HUES48 (cell line): ENCODE results near the gene DMRT3.

Source experiments
- H3K27ac ChIP-seq: one replicate; pipeline ENCODE4 v1.7.0; 2013; ENCODE audit warnings: low read depth, low read length, inconsistent platforms
- H3K27me3 ChIP-seq: 2 replicates; pipeline ENCODE4 v1.6.1; 2013; ENCODE audit warnings: mild to moderate bottlenecking, low read length; ENCODE audit not compliant: control insufficient read depth, insufficient read depth
- H3K36me3 ChIP-seq: 2 replicates; pipeline ENCODE4 v1.6.1; 2013; ENCODE audit warnings: low read length; ENCODE audit not compliant: control insufficient read depth, insufficient read depth
- H3K4me1 ChIP-seq: 2 replicates; pipeline ENCODE4 v1.6.1; 2013; ENCODE audit warnings: mild to moderate bottlenecking, low read length; ENCODE audit not compliant: control insufficient read depth, insufficient read depth
- H3K4me3 ChIP-seq: 2 replicates; pipeline ENCODE4 v1.5.1; 2013; ENCODE audit warnings: mild to moderate bottlenecking, low read depth, low read length
- H3K9ac ChIP-seq: 2 replicates; pipeline ENCODE4 v1.6.1; 2013; ENCODE audit warnings: mild to moderate bottlenecking, low read depth, low read length, moderate library complexity
- H3K9me3 ChIP-seq: 2 replicates; pipeline ENCODE4 v1.6.1; 2013; ENCODE audit warnings: low read length; ENCODE audit not compliant: control insufficient read depth, insufficient read depth

Gene DMRT3

GRCh38 chr9:976258-976942, at the start of gene DMRT3:
Gene DMRT3, plus strand, starts transcription at chr9:976655. Its CDS starts 347 bp downstream, at chr9:977002.
- no peak within 1 kb of the TSS for H3K27ac ChIP-seq
- H3K4me3 ChIP-seq: peak within 1 kb of the TSS; percentile 50; the same call in 1 of the 2 replicates
- no peaks in the 10 kb centered on the region for H3K9me3 ChIP-seq
- peaks cover 17% of the 10 kb centered on the region for H3K4me1 ChIP-seq
- no peaks in the 10 kb centered on the region for H3K36me3 ChIP-seq
- H3K9ac ChIP-seq: no peak within 1 kb of the TSS
- peaks cover 98% of the 10 kb centered on the region for H3K27me3 ChIP-seq

DNA sequence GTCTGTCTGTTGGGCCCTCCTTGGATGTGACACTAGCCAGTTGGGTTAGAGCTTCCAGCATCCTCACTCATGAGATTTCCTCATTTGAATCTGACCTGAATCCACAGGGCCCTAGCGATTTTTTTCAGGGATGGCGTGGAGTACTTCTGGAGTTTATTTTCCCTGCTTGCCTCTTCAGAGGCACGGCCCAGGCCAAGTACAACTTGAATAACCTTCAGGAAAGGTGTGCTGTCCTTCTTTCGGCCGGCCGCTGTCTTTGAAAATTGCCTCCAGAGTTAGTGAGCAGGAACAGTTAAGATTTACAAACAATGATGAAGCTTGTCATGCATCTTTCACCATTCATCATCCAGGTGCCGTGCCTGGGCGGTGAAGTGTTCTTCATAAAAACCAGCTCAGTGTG, 49.5 kb upstream of the DMRT3 start:
- no peaks in the 10 kb centered on the region for H3K4me1 ChIP-seq
- no peaks in the 10 kb centered on the region for H3K36me3 ChIP-seq
- H3K9ac ChIP-seq: no peak overlapping the region
- no peak overlapping the region for H3K27ac ChIP-seq
- no peaks in the 10 kb centered on the region for H3K27me3 ChIP-seq
- no peak overlapping the region for H3K4me3 ChIP-seq
- H3K9me3 ChIP-seq: no peaks in the 10 kb centered on the region

DNA sequence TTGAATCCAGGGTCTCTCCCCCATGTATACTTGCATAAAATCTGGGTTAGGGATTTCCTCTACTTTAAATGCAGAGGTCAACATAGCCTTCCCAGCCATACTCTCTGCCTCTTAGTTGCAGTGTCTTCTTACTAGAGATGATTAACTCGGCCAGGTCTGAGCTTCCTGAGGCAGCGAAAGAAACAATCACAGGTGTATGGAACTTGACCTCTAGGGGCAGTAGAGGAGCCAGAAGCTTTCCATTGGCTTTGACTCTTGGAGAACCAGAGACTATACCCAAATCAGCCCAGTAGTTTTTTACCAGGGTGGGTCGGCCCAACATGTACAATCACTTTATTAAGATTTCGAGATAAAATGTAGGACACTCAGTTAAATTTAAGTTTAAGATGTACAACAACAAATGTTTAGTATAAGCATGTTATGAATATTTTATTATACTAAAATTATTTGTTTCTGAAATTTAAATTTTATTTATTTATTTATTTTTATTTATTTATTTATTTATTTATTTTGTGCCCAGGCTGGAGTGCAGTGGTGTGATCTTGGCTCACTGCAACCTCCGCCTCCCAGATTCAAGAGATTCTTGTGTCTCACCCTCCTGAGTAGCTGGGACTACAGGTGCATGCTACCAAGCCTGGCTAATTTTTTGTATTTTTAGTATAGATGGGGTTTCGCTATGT, 48.0 kb upstream of the DMRT3 start:
- no peak overlapping the region for H3K4me3 ChIP-seq
- H3K27ac ChIP-seq: no peak overlapping the region
- no peaks in the 10 kb centered on the region for H3K4me1 ChIP-seq
- no peak overlapping the region for H3K9ac ChIP-seq
- H3K27me3 ChIP-seq: no peaks in the 10 kb centered on the region
- no peaks in the 10 kb centered on the region for H3K36me3 ChIP-seq
- H3K9me3 ChIP-seq: no peaks in the 10 kb centered on the region

GRCh38 chr9:929719-930118, 46.7 kb upstream of the DMRT3 start:
- Histone ChIP-seq H3K27ac (no peak overlapping the region), H3K4me1 (no peaks in the 10 kb centered on the region), H3K27me3 (no peaks in the 10 kb centered on the region), H3K9me3 (no peaks in the 10 kb centered on the region), H3K36me3 (no peaks in the 10 kb centered on the region), H3K4me3 (no peak overlapping the region), H3K9ac (no peak overlapping the region)

- H3K27me3 ChIP-seq: no peaks in the 10 kb centered on the region
These were observed 43.1 kb upstream of the DMRT3 start for GRCh38 chr9:933356-933755.

DNA sequence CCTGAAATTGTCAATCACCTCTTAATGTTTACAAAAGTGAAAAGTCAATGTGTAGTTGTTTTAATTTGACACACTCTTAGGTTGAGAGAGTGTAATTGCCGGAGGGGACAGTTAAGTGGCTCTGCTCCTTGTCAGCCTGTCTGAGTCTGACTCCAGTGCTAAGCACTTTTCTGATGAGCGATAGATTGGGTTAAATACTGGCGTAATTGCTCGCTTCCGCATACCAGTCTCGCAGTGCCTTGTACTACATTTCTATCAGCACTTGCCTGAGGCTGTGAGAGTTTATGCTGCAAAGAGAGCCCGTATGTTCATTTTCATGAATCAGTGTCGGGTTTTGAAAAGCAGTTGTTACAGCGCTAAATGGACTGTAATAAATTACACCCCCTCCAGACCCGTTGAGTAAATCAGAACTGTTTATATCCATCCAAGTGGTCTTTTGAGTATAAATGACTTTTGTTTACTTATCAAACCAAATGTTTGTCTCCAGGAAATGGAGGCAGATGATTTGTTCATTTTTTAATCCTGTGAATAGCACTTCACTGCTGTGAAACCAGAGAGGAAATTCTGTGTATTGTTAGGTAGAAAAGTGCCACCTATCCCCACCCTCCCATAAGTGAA, 41.0 kb upstream of the DMRT3 start:
- no peaks in the 10 kb centered on the region for H3K4me1 ChIP-seq
- no peaks in the 10 kb centered on the region for H3K27me3 ChIP-seq
- H3K27ac ChIP-seq: no peak overlapping the region
- H3K9me3 ChIP-seq: peaks cover 8% of the 10 kb centered on the region
- H3K36me3 ChIP-seq: no peaks in the 10 kb centered on the region
- no peak overlapping the region for H3K9ac ChIP-seq
- no peak overlapping the region for H3K4me3 ChIP-seq

More at GRCh38 chr9:933356-933755, 43.1 kb upstream of the DMRT3 start:
- no peak overlapping the region for H3K4me3 ChIP-seq
- no peaks in the 10 kb centered on the region for H3K9me3 ChIP-seq
- H3K27ac ChIP-seq: no peak overlapping the region
- H3K4me1 ChIP-seq: no peaks in the 10 kb centered on the region
- no peak overlapping the region for H3K9ac ChIP-seq
- no peaks in the 10 kb centered on the region for H3K36me3 ChIP-seq

GRCh38 chr9:942805-943580, 33.5 kb upstream of the DMRT3 start:
- Histone ChIP-seq H3K9me3 (peaks cover 8% of the 10 kb centered on the region), H3K36me3 (no peaks in the 10 kb centered on the region), H3K9ac (no peak overlapping the region), H3K4me1 (peaks cover 6% of the 10 kb centered on the region; the same call in 1 of the 2 replicates), H3K27ac (no peak overlapping the region), H3K4me3 (no peak overlapping the region), H3K27me3 (no peaks in the 10 kb centered on the region)

- peaks cover 5% of the 10 kb centered on the region; the same call in 1 of the 2 replicates for H3K4me1 ChIP-seq
- no peaks in the 10 kb centered on the region; the same call in 1 of the 2 replicates for H3K27me3 ChIP-seq
- no peaks in the 10 kb centered on the region for H3K9me3 ChIP-seq
- H3K27ac ChIP-seq: no peak overlapping the region
- H3K9ac ChIP-seq: no peak overlapping the region
- no peak overlapping the region for H3K4me3 ChIP-seq
- H3K36me3 ChIP-seq: no peaks in the 10 kb centered on the region
These were observed 28.5 kb upstream of the DMRT3 start for GRCh38 chr9:947985-948384.

DNA sequence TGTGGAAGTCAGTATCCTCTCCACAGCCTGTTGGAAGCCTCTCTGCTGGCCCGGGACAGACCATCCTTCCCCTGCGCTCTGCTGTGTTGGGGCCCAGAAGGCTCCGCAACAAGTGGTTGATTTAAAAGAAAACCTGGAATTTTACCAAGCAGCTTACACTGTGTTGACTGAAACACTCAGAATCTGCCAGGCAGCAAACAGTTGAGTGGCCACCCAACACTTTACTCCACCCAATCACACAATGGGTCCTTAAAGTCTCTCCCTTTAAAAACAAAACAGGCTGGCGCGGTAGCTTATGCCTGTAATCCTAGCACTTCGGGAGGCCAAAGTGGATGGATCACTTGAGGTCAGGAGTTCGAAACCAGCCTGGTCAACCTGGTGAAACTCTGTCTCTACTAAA, 28.0 kb upstream of the DMRT3 start:
- peaks cover 2% of the 10 kb centered on the region; the same call in 1 of the 2 replicates for H3K27me3 ChIP-seq
- no peaks in the 10 kb centered on the region for H3K4me1 ChIP-seq
- no peaks in the 10 kb centered on the region for H3K9me3 ChIP-seq
- no peak overlapping the region for H3K9ac ChIP-seq
- H3K27ac ChIP-seq: no peak overlapping the region
- no peak overlapping the region for H3K4me3 ChIP-seq
- H3K36me3 ChIP-seq: no peaks in the 10 kb centered on the region

GRCh38 chr9:950139-950538, 26.3 kb upstream of the DMRT3 start:
- Histone ChIP-seq H3K4me1 (no peaks in the 10 kb centered on the region), H3K27ac (no peak overlapping the region), H3K36me3 (no peaks in the 10 kb centered on the region), H3K27me3 (peaks cover 6% of the 10 kb centered on the region; the same call in 1 of the 2 replicates), H3K4me3 (no peak overlapping the region), H3K9ac (no peak overlapping the region), H3K9me3 (no peaks in the 10 kb centered on the region)
